SJCRH30 (cell line): Measurements from ENCODE around the gene METTL24. TPM values are rescaled to one million over a fixed set of nuclear protein-coding genes. Genes with fewer than 3 reads are reported as not detected.
A peak's percentile ranks its signal among the peaks of the same experiment; 100 is the strongest.
"Not testable (repeated sequence)": the region's sequence is repeated elsewhere in the genome, so short reads cannot be mapped to it uniquely, and the experiment has no call there.

Experiments used
- DNase-seq, 2 experiments: peaks; one replicate each; pipeline ENCODE4 v3.0.0-alpha.2; 2015 to 2020
- H3K27ac ChIP-seq: fragments of 250-450 bp; sonication (Bioruptor Pico); 2 replicates; pipeline ENCODE4 v1.5.1; 2020; ENCODE audit warnings: mild to moderate bottlenecking, moderate library complexity
- H3K27me3 ChIP-seq: fragments of 250-450 bp; sonication (Bioruptor Pico); 2 replicates; pipeline ENCODE4 v1.5.1; 2020; ENCODE audit warnings: mild to moderate bottlenecking, moderate library complexity
- H3K36me3 ChIP-seq: fragments of 250-450 bp; sonication (Bioruptor Pico); 2 replicates; pipeline ENCODE4 v1.5.1; 2020; ENCODE audit warnings: mild to moderate bottlenecking, moderate library complexity
- H3K4me1 ChIP-seq: fragments of 250-450 bp; sonication (Bioruptor Pico); 2 replicates; pipeline ENCODE4 v1.5.1; 2020; ENCODE audit warnings: mild to moderate bottlenecking, moderate library complexity
- H3K4me3 ChIP-seq: fragments of 250-450 bp; sonication (Bioruptor Pico); 2 replicates; pipeline ENCODE4 v1.5.1; 2020; ENCODE audit warnings: mild to moderate bottlenecking, moderate library complexity
- H3K9me3 ChIP-seq: fragments of 250-450 bp; sonication (Bioruptor Pico); replicated peaks from 2 replicates; pipeline ENCODE4 v1.5.1; 2020; ENCODE audit warnings: mild to moderate bottlenecking, moderate library complexity
- total RNA-seq: library from RNA; depleted of rRNA; stranded (reverse); fragments of >200 nt; shearing (Covaris generic); gene quantifications from 2 replicates; pipeline ENCODE4 v1.2.3, GENCODE V29; 2014

METTL24 gene
- total RNA-seq, 1 experiment from 2014 or later = not detected

GRCh38 chr6:110255211-110255750 lies 102.9 kb downstream of the METTL24 start:
- Histone ChIP-seq H3K36me3 (no peaks in the 10 kb centered on the region), H3K4me3 (no peak overlapping the region), H3K27me3 (no peaks in the 10 kb centered on the region), H3K4me1 (no peaks in the 10 kb centered on the region), H3K9me3 (no peaks in the 10 kb centered on the region), H3K27ac (no peak overlapping the region)
- DNase-seq = peak; percentile 43 to 62

- Histone ChIP-seq H3K4me1 (no peaks in the 10 kb centered on the region), H3K9me3 (no peaks in the 10 kb centered on the region), H3K36me3 (no peaks in the 10 kb centered on the region), H3K27ac (no peak overlapping the region), H3K27me3 (no peaks in the 10 kb centered on the region), H3K4me3 (no peak overlapping the region)
- DNase-seq = no peak
These were observed 107.3 kb downstream of the METTL24 start for GRCh38 chr6:110250838-110251237.

GRCh38 chr6:110250058-110250457 lies 108.1 kb downstream of the METTL24 start:
- Histone ChIP-seq H3K4me3 (no peak overlapping the region), H3K9me3 (no peaks in the 10 kb centered on the region), H3K4me1 (no peaks in the 10 kb centered on the region), H3K27me3 (no peaks in the 10 kb centered on the region), H3K27ac (no peak overlapping the region), H3K36me3 (no peaks in the 10 kb centered on the region)
- DNase-seq = no peak

GRCh38 chr6:110246900-110247546 lies 111.1 kb downstream of the METTL24 start:
- H3K9me3 ChIP-seq = no peaks in the 10 kb centered on the region
- H3K4me3 ChIP-seq = no peak overlapping the region

GRCh38 chr6:110246378-110246777 lies 111.8 kb downstream of the METTL24 start:
- H3K4me3 ChIP-seq = no peak overlapping the region
- H3K27me3 ChIP-seq = no peaks in the 10 kb centered on the region
- no peaks in the 10 kb centered on the region for H3K9me3 ChIP-seq
- no peak overlapping the region for H3K27ac ChIP-seq
- no peaks in the 10 kb centered on the region for H3K36me3 ChIP-seq
- DNase-seq = no peak
- no peaks in the 10 kb centered on the region for H3K4me1 ChIP-seq

More at GRCh38 chr6:110246900-110247546, 111.1 kb downstream of the METTL24 start:
- no peaks in the 10 kb centered on the region for H3K36me3 ChIP-seq
- H3K4me1 ChIP-seq = no peaks in the 10 kb centered on the region
- no peak for DNase-seq
- H3K27me3 ChIP-seq = no peaks in the 10 kb centered on the region
- no peak overlapping the region for H3K27ac ChIP-seq

GRCh38 chr6:110244621-110245020 lies 113.5 kb downstream of the METTL24 start:
- not testable (repeated sequence) for H3K36me3 ChIP-seq, H3K4me3 ChIP-seq, H3K27me3 ChIP-seq, H3K4me1 ChIP-seq, H3K9me3 ChIP-seq, DNase-seq, H3K27ac ChIP-seq

- H3K9me3 ChIP-seq = no peaks in the 10 kb centered on the region
- H3K4me3 ChIP-seq = no peak overlapping the region
- H3K4me1 ChIP-seq = no peaks in the 10 kb centered on the region
- no peak overlapping the region for H3K27ac ChIP-seq
- no peak for DNase-seq
- no peaks in the 10 kb centered on the region; the same call in 1 of the 2 replicates for H3K36me3 ChIP-seq
- H3K27me3 ChIP-seq = no peaks in the 10 kb centered on the region
These were observed 118.4 kb downstream of the METTL24 start for GRCh38 chr6:110239526-110240274.

- not testable (repeated sequence) for H3K36me3 ChIP-seq, H3K9me3 ChIP-seq, H3K4me3 ChIP-seq, H3K27ac ChIP-seq, H3K4me1 ChIP-seq, DNase-seq, H3K27me3 ChIP-seq
These were observed 122.1 kb downstream of the METTL24 start for GRCh38 chr6:110236007-110236406.

GRCh38 chr6:110233770-110234374 lies 124.3 kb downstream of the METTL24 start:
- peaks cover 8% of the 10 kb centered on the region for H3K36me3 ChIP-seq
- no peaks in the 10 kb centered on the region for H3K27me3 ChIP-seq
- H3K4me1 ChIP-seq = no peaks in the 10 kb centered on the region
- DNase-seq = no peak
- H3K4me3 ChIP-seq = no peak overlapping the region
- no peak overlapping the region for H3K27ac ChIP-seq
- H3K9me3 ChIP-seq = no peaks in the 10 kb centered on the region

- Histone ChIP-seq H3K27ac (no peak overlapping the region), H3K36me3 (peaks cover 9% of the 10 kb centered on the region), H3K4me1 (no peaks in the 10 kb centered on the region), H3K27me3 (no peaks in the 10 kb centered on the region), H3K4me3 (no peak overlapping the region), H3K9me3 (no peaks in the 10 kb centered on the region)
- DNase-seq = no peak
These were observed 125.7 kb downstream of the METTL24 start for GRCh38 chr6:110232450-110232849.

GRCh38 chr6:110226261-110226660 lies 131.9 kb downstream of the METTL24 start:
- no peak overlapping the region for H3K27ac ChIP-seq
- no peak for DNase-seq
- H3K36me3 ChIP-seq = peaks cover 14% of the 10 kb centered on the region

GRCh38 chr6:110221738-110222137 lies 136.4 kb downstream of the METTL24 start:
- H3K36me3 ChIP-seq = peaks cover 25% of the 10 kb centered on the region
- no peaks in the 10 kb centered on the region for H3K27me3 ChIP-seq
- no peak for DNase-seq
- H3K4me1 ChIP-seq = no peaks in the 10 kb centered on the region
- H3K27ac ChIP-seq = no peak overlapping the region
- no peak overlapping the region for H3K4me3 ChIP-seq
- no peaks in the 10 kb centered on the region for H3K9me3 ChIP-seq

More at GRCh38 chr6:110226261-110226660, 131.9 kb downstream of the METTL24 start:
- Histone ChIP-seq H3K4me1 (no peaks in the 10 kb centered on the region), H3K4me3 (no peak overlapping the region), H3K9me3 (no peaks in the 10 kb centered on the region), H3K27me3 (no peaks in the 10 kb centered on the region)

GRCh38 chr6:110217266-110217665 lies 140.9 kb downstream of the METTL24 start:
- no peak for DNase-seq
- H3K36me3 ChIP-seq = peaks cover 36% of the 10 kb centered on the region
- H3K4me3 ChIP-seq = no peak overlapping the region
- no peaks in the 10 kb centered on the region for H3K4me1 ChIP-seq
- no peak overlapping the region for H3K27ac ChIP-seq
- no peaks in the 10 kb centered on the region for H3K9me3 ChIP-seq
- H3K27me3 ChIP-seq = no peaks in the 10 kb centered on the region

- no peak overlapping the region for H3K27ac ChIP-seq
- no peak for DNase-seq
- no peaks in the 10 kb centered on the region for H3K9me3 ChIP-seq
- H3K36me3 ChIP-seq = peaks cover 41% of the 10 kb centered on the region
- H3K27me3 ChIP-seq = no peaks in the 10 kb centered on the region
- no peaks in the 10 kb centered on the region for H3K4me1 ChIP-seq
- no peak overlapping the region for H3K4me3 ChIP-seq
These were observed 142.0 kb downstream of the METTL24 start for GRCh38 chr6:110216140-110216539.

- H3K9me3 ChIP-seq = no peaks in the 10 kb centered on the region
- no peak overlapping the region for H3K4me3 ChIP-seq
- no peaks in the 10 kb centered on the region for H3K27me3 ChIP-seq
- H3K4me1 ChIP-seq = no peaks in the 10 kb centered on the region
- DNase-seq = no peak
- H3K27ac ChIP-seq = no peak overlapping the region
- H3K36me3 ChIP-seq = peaks cover 32% of the 10 kb centered on the region
These were observed 143.8 kb downstream of the METTL24 start for GRCh38 chr6:110214338-110214737.
